H9 (cell line): ENCODE results near the gene IMPACT. TPM values are rescaled to one million over a fixed set of nuclear protein-coding genes. Genes with fewer than 3 reads are reported as not detected.

Experiments used
- DNase-seq: peaks from one replicate; pipeline ENCODE4 v3.0.0-alpha.2; 2017
- H2AFZ ChIP-seq: one replicate; pipeline ENCODE4 v1.6.1; 2013; ENCODE audit warnings: mild to moderate bottlenecking, low read length, control low read depth, moderate library complexity
- H2AK5ac ChIP-seq: 2 replicates; pipeline ENCODE4 v1.6.1; 2013; ENCODE audit warnings: low read length, control low read depth, mixed read lengths; ENCODE audit not compliant: insufficient read length
- H2BK120ac ChIP-seq: one replicate; pipeline ENCODE4 v1.6.1; 2013; ENCODE audit warnings: low read depth, mild to moderate bottlenecking, low read length, control low read depth, inconsistent platforms; ENCODE audit not compliant: poor library complexity, severe bottlenecking
- H2BK12ac ChIP-seq: 2 replicates; pipeline ENCODE4 v1.6.1; 2013; ENCODE audit warnings: low read length, control low read depth, mixed read lengths, low read depth; ENCODE audit not compliant: insufficient read length
- H2BK15ac ChIP-seq: 2 replicates; pipeline ENCODE4 v1.6.1; 2013; ENCODE audit warnings: low read depth, low read length, control low read depth
- H2BK20ac ChIP-seq: one replicate; pipeline ENCODE4 v1.6.1; 2013; ENCODE audit warnings: low read depth, mild to moderate bottlenecking, low read length, control low read depth, inconsistent platforms; ENCODE audit not compliant: poor library complexity, severe bottlenecking
- H2BK5ac ChIP-seq: 2 replicates; pipeline ENCODE4 v1.6.1; 2013; ENCODE audit warnings: low read length, control low read depth, mixed read lengths; ENCODE audit not compliant: insufficient read length
- H3K14ac ChIP-seq: 2 replicates; pipeline ENCODE4 v1.6.1; 2013; ENCODE audit warnings: low read length, control low read depth; ENCODE audit not compliant: insufficient read depth
- H3K18ac ChIP-seq: 2 replicates; pipeline ENCODE4 v1.6.1; 2013; ENCODE audit warnings: low read depth, mild to moderate bottlenecking, mixed read lengths, low read length, control low read depth; ENCODE audit not compliant: insufficient read length
- H3K23ac ChIP-seq: 2 replicates; pipeline ENCODE4 v1.6.1; 2013; ENCODE audit warnings: low read length, control low read depth, mixed read lengths, low read depth; ENCODE audit not compliant: insufficient read length
- H3K23me2 ChIP-seq: 2 replicates; pipeline ENCODE4 v1.6.1; 2013; ENCODE audit warnings: low read depth, mild to moderate bottlenecking, mixed read lengths, low read length, control low read depth; ENCODE audit not compliant: insufficient read length, poor library complexity, severe bottlenecking
- H3K27ac ChIP-seq: 2 replicates; pipeline ENCODE4 v1.5.1; 2013; ENCODE audit warnings: low read length, control low read depth, mixed read lengths, low read depth; ENCODE audit not compliant: insufficient read length
- H3K27me3 ChIP-seq: 2 replicates; pipeline ENCODE4 v1.6.1; 2013; ENCODE audit warnings: low read length, control low read depth, inconsistent platforms; ENCODE audit not compliant: insufficient read depth
- H3K4ac ChIP-seq: 2 replicates; pipeline ENCODE4 v1.6.1; 2013; ENCODE audit warnings: low read depth, mild to moderate bottlenecking, control low read depth, inconsistent platforms, low read length, moderate library complexity
- H3K4me1 ChIP-seq: 2 replicates; pipeline ENCODE4 v1.6.1; 2013; ENCODE audit warnings: low read length, control low read depth, inconsistent platforms; ENCODE audit not compliant: insufficient read depth
- H3K4me2 ChIP-seq: 2 replicates; pipeline ENCODE4 v1.6.1; 2013; ENCODE audit warnings: low read length, control low read depth, mixed read lengths; ENCODE audit not compliant: insufficient read length, insufficient read depth
- H3K56ac ChIP-seq: 2 replicates; pipeline ENCODE4 v1.6.1; 2013; ENCODE audit warnings: low read depth, mild to moderate bottlenecking, mixed read lengths, low read length, control low read depth; ENCODE audit not compliant: insufficient read length
- H3K79me1 ChIP-seq: 2 replicates; pipeline ENCODE4 v1.6.1; 2013; ENCODE audit warnings: low read depth, mild to moderate bottlenecking, moderate library complexity, low read length, control low read depth, inconsistent platforms; ENCODE audit not compliant: insufficient read depth, poor library complexity, severe bottlenecking
- H3K79me2 ChIP-seq: 2 replicates; pipeline ENCODE4 v1.6.1; 2013; ENCODE audit warnings: low read length, control low read depth, inconsistent platforms; ENCODE audit not compliant: insufficient read depth
- H3K9ac ChIP-seq: 2 replicates; pipeline ENCODE4 v1.6.1; 2013; ENCODE audit warnings: low read length, control low read depth, mixed read lengths; ENCODE audit not compliant: insufficient read length; ENCODE audit errors: extremely low read depth
- H3K9me3 ChIP-seq: one replicate; pipeline ENCODE4 v1.6.1; 2013; ENCODE audit warnings: low read depth, low read length, inconsistent platforms; ENCODE audit not compliant: control insufficient read depth
- H3T11ph ChIP-seq: one replicate; pipeline ENCODE4 v1.6.1; 2013; ENCODE audit warnings: mild to moderate bottlenecking, low read length, control low read depth, inconsistent platforms
- H4K20me1 ChIP-seq: one replicate; pipeline ENCODE4 v1.6.1; 2013; ENCODE audit not compliant: control insufficient read depth, insufficient read length, insufficient read depth
- H4K5ac ChIP-seq: 2 replicates; pipeline ENCODE4 v1.6.1; 2013; ENCODE audit warnings: low read depth, mild to moderate bottlenecking, mixed read lengths, low read length, control low read depth; ENCODE audit not compliant: insufficient read length
- H4K8ac ChIP-seq: replicated peaks from 2 replicates; pipeline ENCODE4 v1.6.1; 2013; ENCODE audit warnings: low read length, control low read depth, mixed read lengths, low read depth; ENCODE audit not compliant: insufficient read length
- H4K91ac ChIP-seq: 2 replicates; pipeline ENCODE4 v1.6.1; 2013; ENCODE audit warnings: low read depth, mild to moderate bottlenecking, moderate library complexity, mixed read lengths, low read length, control low read depth; ENCODE audit not compliant: insufficient read length
- H3K27ac Mint-ChIP-seq, 3 experiments: 2 replicates in 2 of 3; 3 replicates in 1 of 3; pipeline ENCODE4 v1.8.0; 2020 to 2021; ENCODE audit warnings: mixed read lengths in 3 of 3, mild to moderate bottlenecking in 1 of 3, moderate library complexity in 1 of 3
- H3K27me3 Mint-ChIP-seq: 2 replicates; pipeline ENCODE4 v1.8.0; 2021; ENCODE audit warnings: low read depth, mild to moderate bottlenecking, moderate library complexity, mixed read lengths
- H3K36me3 Mint-ChIP-seq, 3 experiments: 2 replicates in 2 of 3; 3 replicates in 1 of 3; pipeline ENCODE4 v1.8.0; 2020 to 2021; ENCODE audit warnings: low read depth in 3 of 3, mixed read lengths in 3 of 3; ENCODE audit not compliant: insufficient read depth in 1 of 3
- H3K4me1 Mint-ChIP-seq, 2 experiments: 2 replicates each; pipeline ENCODE4 v1.8.0; 2020; ENCODE audit warnings: mixed read lengths in 2 of 2
- H3K4me3 Mint-ChIP-seq, 2 experiments: 2 replicates in 1 of 2; 3 replicates in 1 of 2; pipeline ENCODE4 v1.8.0; 2020 to 2021; ENCODE audit warnings: mild to moderate bottlenecking in 2 of 2, mixed read lengths in 2 of 2, moderate library complexity in 1 of 2
- H3K9me3 Mint-ChIP-seq, 2 experiments: 2 replicates in 1 of 2; 3 replicates in 1 of 2; pipeline ENCODE4 v1.8.0; 2020; ENCODE audit warnings: mild to moderate bottlenecking in 2 of 2, mixed read lengths in 2 of 2, moderate library complexity in 1 of 2
- WGBS: extraction: QIAGEN DNeasy Blood & Tissue Kit; methylation state at CpG from one replicate; pipeline ENCODE4 v1.1.7; 2013; ENCODE audit warnings: missing lambda C conversion rate, low lambda C conversion rate, mixed read lengths; ENCODE audit not compliant: insufficient read length; ENCODE audit errors: extremely low coverage; 5-methylcytosine and 5-hydroxymethylcytosine counted together
- total RNA-seq: library from RNA; stranded (reverse); gene quantifications from 2 replicates; pipeline ENCODE4 v1.2.1, GENCODE V29; 2021
- TF ChIP-seq, protein P1 (sequence below): fragments of 200-600 bp; sonication (generic); conservative IDR thresholded peaks from 3 replicates; pipeline ENCODE4 v1.8.0; 2021; ENCODE audit warnings: antibody characterized with exemption, mild to moderate bottlenecking

IMPACT gene
- total RNA-seq, 1 experiment from 2014 or later, result 41.9 TPM

DNA sequence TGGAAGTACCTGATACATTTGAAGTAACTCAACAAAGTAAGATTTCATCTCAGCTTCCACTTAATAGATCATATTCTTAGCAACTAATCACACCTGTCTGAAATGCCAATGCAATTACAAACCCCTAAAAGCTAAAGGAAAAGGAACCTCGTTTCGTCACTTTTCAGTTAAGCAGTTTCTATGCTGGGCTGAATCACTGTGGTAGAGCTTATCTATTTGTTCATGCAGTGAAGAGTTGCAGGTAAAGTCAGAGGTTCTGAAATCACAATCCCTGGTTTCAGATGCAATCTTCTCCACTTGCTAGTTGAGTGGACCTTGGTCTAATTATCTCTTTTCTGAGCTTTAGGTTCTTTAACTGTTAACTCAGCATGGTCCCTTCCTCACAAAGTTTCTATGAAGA lies 40.3 kb downstream of the IMPACT start:
- Histone ChIP-seq H3K27ac (no peak overlapping the region), H3K14ac (no peak overlapping the region), H4K91ac (no peak overlapping the region), H3K27me3 (no peaks in the 10 kb centered on the region), H4K5ac (no peak overlapping the region), H2BK5ac (no peak overlapping the region), H4K20me1 (no peaks in the 10 kb centered on the region), H3K56ac (no peak overlapping the region), H3K18ac (no peak overlapping the region), H3T11ph (no peak overlapping the region), H3K4me1 (no peaks in the 10 kb centered on the region; the same call in 1 of the 2 replicates), H2BK15ac (no peak overlapping the region), H3K79me1 (no peaks in the 10 kb centered on the region), H3K9me3 (no peaks in the 10 kb centered on the region), H2AFZ (no peak overlapping the region), H2BK20ac (no peak overlapping the region), H3K23ac (no peak overlapping the region), H3K4me2 (no peak overlapping the region), H3K4ac (no peak overlapping the region), H3K9ac (no peak overlapping the region), H4K8ac (no peak overlapping the region), H2BK12ac (no peak overlapping the region), H3K23me2 (no peaks in the 10 kb centered on the region), H2AK5ac (no peak overlapping the region), H2BK120ac (no peak overlapping the region), H3K79me2 (no peaks in the 10 kb centered on the region)
- TF ChIP-seq, protein P1, sequence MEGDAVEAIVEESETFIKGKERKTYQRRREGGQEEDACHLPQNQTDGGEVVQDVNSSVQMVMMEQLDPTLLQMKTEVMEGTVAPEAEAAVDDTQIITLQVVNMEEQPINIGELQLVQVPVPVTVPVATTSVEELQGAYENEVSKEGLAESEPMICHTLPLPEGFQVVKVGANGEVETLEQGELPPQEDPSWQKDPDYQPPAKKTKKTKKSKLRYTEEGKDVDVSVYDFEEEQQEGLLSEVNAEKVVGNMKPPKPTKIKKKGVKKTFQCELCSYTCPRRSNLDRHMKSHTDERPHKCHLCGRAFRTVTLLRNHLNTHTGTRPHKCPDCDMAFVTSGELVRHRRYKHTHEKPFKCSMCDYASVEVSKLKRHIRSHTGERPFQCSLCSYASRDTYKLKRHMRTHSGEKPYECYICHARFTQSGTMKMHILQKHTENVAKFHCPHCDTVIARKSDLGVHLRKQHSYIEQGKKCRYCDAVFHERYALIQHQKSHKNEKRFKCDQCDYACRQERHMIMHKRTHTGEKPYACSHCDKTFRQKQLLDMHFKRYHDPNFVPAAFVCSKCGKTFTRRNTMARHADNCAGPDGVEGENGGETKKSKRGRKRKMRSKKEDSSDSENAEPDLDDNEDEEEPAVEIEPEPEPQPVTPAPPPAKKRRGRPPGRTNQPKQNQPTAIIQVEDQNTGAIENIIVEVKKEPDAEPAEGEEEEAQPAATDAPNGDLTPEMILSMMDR, result no peak
- no CpG with 5 or more reads among the region's 2 CpGs for WGBS
- H3K27ac Mint-ChIP-seq, result no peak overlapping the region
- H3K36me3 Mint-ChIP-seq, result no peaks in the 10 kb centered on the region
- H3K9me3 Mint-ChIP-seq, result peaks cover 0 to 2% of the 10 kb centered on the region in 2 experiments; a peak in 1 of 5 replicates
- H3K4me3 Mint-ChIP-seq, result no peak overlapping the region
- DNase-seq, result no peak
- H3K27me3 Mint-ChIP-seq, result no peaks in the 10 kb centered on the region; the same call in 1 of the 2 replicates
- peaks cover 9 to 11% of the 10 kb centered on the region in 2 experiments for H3K4me1 Mint-ChIP-seq
